Measurements from ENCODE around the gene RABL6. TPM values are rescaled to one million over a fixed set of nuclear protein-coding genes. Genes with fewer than 3 reads are reported as not detected.
A peak's percentile ranks its signal among the peaks of the same experiment; 100 is the strongest.
"Not testable (repeated sequence)": the region's sequence is repeated elsewhere in the genome, so short reads cannot be mapped to it uniquely, and the experiment has no call there.

Gene RABL6
- polyA plus RNA-seq, 4 donors = 75.5 to 114 (median 82.3) TPM

DNA sequence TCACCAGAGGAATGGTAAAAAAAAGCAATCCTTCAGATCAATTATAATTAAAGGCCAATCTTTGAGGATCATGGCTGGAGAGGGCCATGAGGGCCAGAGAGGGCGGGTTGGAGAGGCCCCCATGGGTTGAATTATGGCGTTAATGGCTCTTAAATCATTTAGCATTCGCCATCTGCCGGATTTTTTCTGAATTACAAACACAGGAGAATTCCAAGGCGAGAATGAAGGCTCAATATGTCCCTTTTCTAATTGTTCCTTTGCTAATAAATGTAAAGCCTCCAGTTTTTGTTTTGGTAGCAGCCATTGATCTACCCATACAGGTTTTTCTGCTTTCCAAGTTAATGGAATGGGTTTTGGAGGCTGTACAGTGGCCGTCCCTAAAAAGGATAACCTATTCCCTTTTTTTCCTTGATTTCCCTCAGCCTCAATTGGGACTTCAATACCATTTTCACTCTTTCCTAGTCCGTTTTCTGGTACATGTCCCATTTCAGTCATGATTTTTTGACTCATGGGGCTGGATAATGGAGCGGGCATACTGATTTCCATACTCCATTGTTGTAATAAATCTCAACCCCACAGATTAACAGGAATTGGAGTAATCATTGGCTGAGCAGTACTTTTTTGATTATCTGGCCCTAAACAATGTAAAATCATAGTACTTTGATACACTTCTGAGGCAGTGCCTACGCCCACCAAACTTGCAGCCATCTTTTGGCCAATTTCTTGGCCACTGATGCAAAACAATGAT is 23.3 kb upstream of the RABL6 start:
- peak in 1 of 2 donors; percentile 57 for DNase-seq
- peaks cover 0 to 32% (median 1%) of the 10 kb centered on the region in 3 donors for H3K4me1 ChIP-seq (ENCODE audit: control insufficient read depth in 3 of 3, insufficient read depth in 2 of 3, low read depth in 1 of 3, low read length in 2 of 3)
- no peaks in the 10 kb centered on the region for H3K36me3 ChIP-seq (ENCODE audit: control insufficient read depth in 3 of 3, insufficient read depth in 2 of 3, low read depth in 1 of 3, low read length in 3 of 3)
- no peaks in the 10 kb centered on the region for H3K27me3 ChIP-seq (ENCODE audit: control insufficient read depth in 3 of 3, insufficient read depth in 3 of 3, low read length in 3 of 3)
- H3K4me3 ChIP-seq (ENCODE audit: low read depth in 1 of 3, low read length in 3 of 3) = no peak overlapping the region
- FAIRE-seq = no peak
- no peaks in the 10 kb centered on the region for H3K9me3 ChIP-seq (ENCODE audit: control insufficient read depth in 2 of 2, insufficient read depth in 1 of 2, low read depth in 1 of 2, low read length in 1 of 2)
- 19 to 42% (median 28%) methylated on average over 9 of the region's 9 CpGs for WGBS, 3 donors
- H3K27ac ChIP-seq (ENCODE audit: low read depth in 1 of 3, low read length in 2 of 3) = no peak overlapping the region

DNA sequence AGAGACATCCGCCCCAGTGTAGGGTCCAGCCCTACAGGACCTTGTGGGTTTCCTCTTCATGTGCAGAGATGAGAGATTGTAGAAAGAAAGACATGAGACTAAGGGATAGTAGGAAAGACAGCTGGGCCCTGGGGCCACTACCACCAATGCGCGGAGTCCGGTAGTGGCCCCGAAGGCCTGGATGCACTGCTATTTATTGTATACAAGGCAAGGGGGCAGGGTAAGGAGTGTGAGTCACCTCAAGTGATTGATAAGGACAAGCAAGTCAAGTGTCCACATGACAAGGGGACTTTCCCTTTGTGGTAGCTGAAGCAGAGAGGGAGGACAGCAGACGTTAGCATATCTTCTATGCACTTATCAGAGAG is 22.8 kb upstream of the RABL6 start:
- FAIRE-seq (no peak), DNase-seq (peak; percentile 76)
- H3K36me3 ChIP-seq (ENCODE audit: control insufficient read depth in 3 of 3, insufficient read depth in 2 of 3, low read depth in 1 of 3, low read length in 3 of 3) = no peaks in the 10 kb centered on the region
- no peaks in the 10 kb centered on the region for H3K9me3 ChIP-seq (ENCODE audit: control insufficient read depth in 2 of 2, insufficient read depth in 1 of 2, low read depth in 1 of 2, low read length in 1 of 2)
- peaks cover 0 to 38% (median 1%) of the 10 kb centered on the region in 3 donors for H3K4me1 ChIP-seq (ENCODE audit: control insufficient read depth in 3 of 3, insufficient read depth in 2 of 3, low read depth in 1 of 3, low read length in 2 of 3)
- no peak overlapping the region for H3K27ac ChIP-seq (ENCODE audit: low read depth in 1 of 3, low read length in 2 of 3)
- no peaks in the 10 kb centered on the region for H3K27me3 ChIP-seq (ENCODE audit: control insufficient read depth in 3 of 3, insufficient read depth in 3 of 3, low read length in 3 of 3)
- WGBS, 3 donors = 21 to 59% (median 35%) methylated on average over 6 of the region's 6 CpGs
- H3K4me3 ChIP-seq (ENCODE audit: low read depth in 1 of 3, low read length in 3 of 3) = no peak overlapping the region

GRCh38 chr9:136785565-136786355 is 22.0 kb upstream of the RABL6 start:
- H3K27ac ChIP-seq (ENCODE audit: low read depth in 1 of 3, low read length in 2 of 3); H3K27me3 ChIP-seq (ENCODE audit: control insufficient read depth in 3 of 3, insufficient read depth in 3 of 3, low read length in 3 of 3); H3K4me3 ChIP-seq (ENCODE audit: low read depth in 1 of 3, low read length in 3 of 3); FAIRE-seq; H3K36me3 ChIP-seq (ENCODE audit: control insufficient read depth in 3 of 3, insufficient read depth in 2 of 3, low read depth in 1 of 3, low read length in 3 of 3); H3K9me3 ChIP-seq (ENCODE audit: control insufficient read depth in 2 of 2, insufficient read depth in 1 of 2, low read depth in 1 of 2, low read length in 1 of 2): not testable (repeated sequence)
- peaks cover 0 to 44% (median 1%) of the 10 kb centered on the region in 3 donors for H3K4me1 ChIP-seq (ENCODE audit: control insufficient read depth in 3 of 3, insufficient read depth in 2 of 3, low read depth in 1 of 3, low read length in 2 of 3)
- WGBS, 3 donors = 28 to 62% (median 40%) methylated on average over 15 to 23 of the region's 23 CpGs
- peak in 1 of 2 donors; percentile 71 for DNase-seq

GRCh38 chr9:136786451-136786850 is 21.3 kb upstream of the RABL6 start:
- 58 to 75% (median 61%) methylated on average over 10 of the region's 10 CpGs for WGBS, 3 donors
- Histone ChIP-seq H3K9me3 (ENCODE audit: control insufficient read depth in 2 of 2, insufficient read depth in 1 of 2, low read depth in 1 of 2, low read length in 1 of 2) (no peaks in the 10 kb centered on the region), H3K27me3 (ENCODE audit: control insufficient read depth in 3 of 3, insufficient read depth in 3 of 3, low read length in 3 of 3) (no peaks in the 10 kb centered on the region), H3K4me3 (ENCODE audit: low read depth in 1 of 3, low read length in 3 of 3) (no peak overlapping the region), H3K27ac (ENCODE audit: low read depth in 1 of 3, low read length in 2 of 3) (no peak overlapping the region), H3K36me3 (ENCODE audit: control insufficient read depth in 3 of 3, insufficient read depth in 2 of 3, low read depth in 1 of 3, low read length in 3 of 3) (no peaks in the 10 kb centered on the region), H3K4me1 (ENCODE audit: control insufficient read depth in 3 of 3, insufficient read depth in 2 of 3, low read depth in 1 of 3, low read length in 2 of 3) (peaks cover 0 to 44% (median 1%) of the 10 kb centered on the region in 3 donors)
- FAIRE-seq = no peak
- DNase-seq = no peak

GRCh38 chr9:136786983-136787382 is 20.8 kb upstream of the RABL6 start:
- not testable (repeated sequence) for H3K36me3 ChIP-seq (ENCODE audit: control insufficient read depth in 3 of 3, insufficient read depth in 2 of 3, low read depth in 1 of 3, low read length in 3 of 3); DNase-seq; H3K27me3 ChIP-seq (ENCODE audit: control insufficient read depth in 3 of 3, insufficient read depth in 3 of 3, low read length in 3 of 3); FAIRE-seq; H3K4me3 ChIP-seq (ENCODE audit: low read depth in 1 of 3, low read length in 3 of 3); H3K9me3 ChIP-seq (ENCODE audit: control insufficient read depth in 2 of 2, insufficient read depth in 1 of 2, low read depth in 1 of 2, low read length in 1 of 2); H3K27ac ChIP-seq (ENCODE audit: low read depth in 1 of 3, low read length in 2 of 3)
- peaks cover 0 to 48% (median 1%) of the 10 kb centered on the region in 3 donors for H3K4me1 ChIP-seq (ENCODE audit: control insufficient read depth in 3 of 3, insufficient read depth in 2 of 3, low read depth in 1 of 3, low read length in 2 of 3)
- WGBS, 3 donors = 11 to 41% (median 32%) methylated on average over 4 of the region's 4 CpGs

GRCh38 chr9:136787690-136788400 is 19.9 kb upstream of the RABL6 start:
- DNase-seq = peak; percentile 78 to 90
- peaks cover 0 to 12% (median 0%) of the 10 kb centered on the region in 3 donors for H3K36me3 ChIP-seq (ENCODE audit: control insufficient read depth in 3 of 3, insufficient read depth in 2 of 3, low read depth in 1 of 3, low read length in 3 of 3)

DNA sequence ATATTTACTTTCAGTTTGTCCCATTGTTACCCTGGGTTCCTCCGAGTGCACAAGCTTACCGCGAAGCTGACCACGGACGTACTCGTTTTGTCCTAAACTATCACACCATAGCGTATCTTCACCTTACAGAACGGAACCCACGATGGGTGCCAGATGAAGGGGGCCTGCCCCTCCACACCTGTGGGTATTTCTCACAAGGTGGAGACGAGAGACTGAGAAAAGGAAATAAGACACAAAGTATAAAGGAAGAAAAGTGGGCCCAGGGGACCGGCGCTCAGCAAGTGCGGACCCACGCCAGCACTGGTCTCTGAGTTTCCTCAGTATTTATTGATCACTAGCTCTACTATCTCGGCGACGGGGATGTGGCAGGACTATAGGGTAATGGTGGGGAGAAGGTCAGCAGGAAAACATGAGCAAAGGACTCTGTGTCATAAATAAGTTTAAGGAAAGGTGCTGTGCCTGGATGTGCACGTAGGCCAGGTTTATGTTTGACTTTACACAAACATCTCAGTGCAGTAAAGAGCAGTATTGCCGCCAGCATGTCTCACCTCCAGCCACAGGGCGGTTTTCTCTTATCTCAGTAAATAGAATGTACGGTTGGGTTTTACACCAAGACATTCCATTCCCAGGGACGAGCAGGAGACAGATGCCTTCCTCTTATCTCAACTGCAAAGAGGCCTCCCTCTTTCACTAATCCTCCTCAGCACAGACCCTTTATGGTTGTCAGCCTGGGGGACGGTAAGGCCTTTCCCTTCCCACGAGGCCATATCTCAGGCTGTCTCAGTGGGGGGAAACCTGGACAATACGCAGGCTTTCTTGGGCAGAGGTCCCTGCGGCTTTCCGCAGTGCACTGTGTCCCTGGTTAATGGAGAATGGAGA is 18.9 kb upstream of the RABL6 start:
- Histone ChIP-seq H3K4me3 (ENCODE audit: low read depth in 1 of 3, low read length in 3 of 3) (peak overlapping the region in 1 of 3 donors; percentile 27), H3K4me1 (ENCODE audit: control insufficient read depth in 3 of 3, insufficient read depth in 2 of 3, low read depth in 1 of 3, low read length in 2 of 3) (peaks cover 0 to 62% (median 1%) of the 10 kb centered on the region in 3 donors), H3K36me3 (ENCODE audit: control insufficient read depth in 3 of 3, insufficient read depth in 2 of 3, low read depth in 1 of 3, low read length in 3 of 3) (peaks cover 0 to 21% (median 0%) of the 10 kb centered on the region in 3 donors), H3K27ac (ENCODE audit: low read depth in 1 of 3, low read length in 2 of 3) (peak overlapping the region in 2 of 3 donors; percentile 52 to 91)
- DNase-seq = peak; percentile 44 to 75
- not testable (repeated sequence) for H3K27me3 ChIP-seq (ENCODE audit: control insufficient read depth in 3 of 3, insufficient read depth in 3 of 3, low read length in 3 of 3); FAIRE-seq; H3K9me3 ChIP-seq (ENCODE audit: control insufficient read depth in 2 of 2, insufficient read depth in 1 of 2, low read depth in 1 of 2, low read length in 1 of 2)
- 16 to 55% (median 38%) methylated on average over 27 of the region's 27 CpGs for WGBS, 3 donors

More at GRCh38 chr9:136787690-136788400, 19.9 kb upstream of the RABL6 start:
- H3K27me3 ChIP-seq (ENCODE audit: control insufficient read depth in 3 of 3, insufficient read depth in 3 of 3, low read length in 3 of 3) = no peaks in the 10 kb centered on the region
- no peaks in the 10 kb centered on the region for H3K9me3 ChIP-seq (ENCODE audit: control insufficient read depth in 2 of 2, insufficient read depth in 1 of 2, low read depth in 1 of 2, low read length in 1 of 2)
- FAIRE-seq = no peak
- H3K4me1 ChIP-seq (ENCODE audit: control insufficient read depth in 3 of 3, insufficient read depth in 2 of 3, low read depth in 1 of 3, low read length in 2 of 3) = peaks cover 0 to 54% (median 1%) of the 10 kb centered on the region in 3 donors
- WGBS, 3 donors = 9 to 16% (median 12%) methylated on average over 21 of the region's 21 CpGs
- peak overlapping the region in 1 of 3 donors; percentile 91 for H3K27ac ChIP-seq (ENCODE audit: low read depth in 1 of 3, low read length in 2 of 3)
- no peak overlapping the region for H3K4me3 ChIP-seq (ENCODE audit: low read depth in 1 of 3, low read length in 3 of 3)
